Heart left ventricle (tissue), 16 donors: Measurements from ENCODE around the gene CTSF. TPM values are rescaled to one million over a fixed set of nuclear protein-coding genes. Genes with fewer than 3 reads are reported as not detected.
"Not testable (repeated sequence)": the region's sequence is repeated elsewhere in the genome, so short reads cannot be mapped to it uniquely, and the experiment has no call there.

Experiments used
- ATAC-seq, 4 donors: fragments of 200-7000 bp; cut with Tn5 transposase; one replicate each; pipeline ENCODE4 v1.9.1; 2020 to 2022; ENCODE audit warnings: moderate library complexity in 4 of 4, mild to moderate bottlenecking in 3 of 4, moderate number of reproducible peaks in 1 of 4
- DNase-seq, 5 donors: peaks; one replicate each; pipeline ENCODE4 v3.0.0-alpha.2; 2020
- H3K27ac ChIP-seq, 12 donors: fragments of 200-600 bp; sonication (generic) in 4 of 12; one replicate each; pipeline versions ENCODE4 v1.5.0 to v1.8.0; 2016 to 2022; ENCODE audit warnings: mild to moderate bottlenecking in 2 of 12
- H3K27me3 ChIP-seq, 9 donors: fragments of 200-600 bp; sonication (generic) in 2 of 9; one replicate each; pipeline versions ENCODE4 v1.5.1 to v1.8.0; 2016 to 2022; ENCODE audit warnings: mild to moderate bottlenecking in 3 of 9
- H3K36me3 ChIP-seq, 9 donors: fragments of 200-600 bp; sonication (generic) in 2 of 9; one replicate each; pipeline versions ENCODE4 v1.5.0 to v1.8.0; 2018 to 2022; ENCODE audit warnings: mild to moderate bottlenecking in 2 of 9
- H3K4me1 ChIP-seq, 12 donors: fragments of 200-600 bp; sonication (generic) in 4 of 12; one replicate each; pipeline versions ENCODE4 v1.5.0 to v1.8.0; 2016 to 2022; ENCODE audit warnings: mild to moderate bottlenecking in 3 of 12
- H3K4me3 ChIP-seq, 12 donors: fragments of 200-600 bp; sonication (generic) in 4 of 12; one replicate each; pipeline versions ENCODE4 v1.5.0 to v1.8.0; 2017 to 2022; ENCODE audit warnings: mild to moderate bottlenecking in 9 of 12, moderate library complexity in 4 of 12
- H3K9me3 ChIP-seq, 12 donors: fragments of 200-600 bp; sonication (generic) in 4 of 12; one replicate each; pipeline versions ENCODE4 v1.5.0 to v1.8.0; 2016 to 2022; ENCODE audit warnings: mild to moderate bottlenecking in 1 of 12
- POLR2A ChIP-seq, 2 donors: fragments of 450-650 bp; IDR thresholded peaks; one replicate each; pipeline ENCODE4 v1.6.1; 2017; ENCODE audit warnings: antibody characterized with exemption in 2 of 2, mild to moderate bottlenecking in 2 of 2, moderate library complexity in 2 of 2
- WGBS, 4 donors: extraction: QIAGEN DNeasy Blood & Tissue Kit in 2 of 4; methylation state at CpG; one replicate each; pipeline versions ENCODE4 v1.1.5 to v1.1.7; 2013 to 2018; 5-methylcytosine and 5-hydroxymethylcytosine counted together
- intact Hi-C, 10 donors: fragments of 100-400 bp; cut with DNase I; formaldehyde crosslinking; loops; one replicate each; pipeline versions ENCODE4 v1.11.1 to v1.14.2; 2022
- polyA plus RNA-seq, 2 donors: library from polyadenylated mRNA; stranded (reverse); fragments of 200-250 nt; gene quantifications; one replicate each; pipeline ENCODE4 v1.2.3, GENCODE V29; 2013
- total RNA-seq, 9 donors: library from RNA; depleted of rRNA in 2 of 9; stranded (reverse); fragments of >200 nt in 2 of 9; fragmentation: NEBNext Ultra II Directional in 3 of 9; extraction: Animal tissue kit (Norgen Biotek cat#: 25700) in 3 of 9; gene quantifications; one replicate each; pipeline versions ENCODE4 v1.1.0 to v1.2.4, GENCODE V29; 2016 to 2023
- TF ChIP-seq, protein P1 (sequence below), 12 donors: fragments of 200-600 bp; sonication (generic) in 4 of 12; IDR thresholded peaks; one replicate each; pipeline versions ENCODE4 v1.5.0 to v1.8.0; 2018 to 2022; ENCODE audit warnings: antibody characterized with exemption in 12 of 12, mild to moderate bottlenecking in 5 of 12
- donor health status: ischemic (EF 13 %, LVEDD 7.1; RV severe dilation, severe dysfunction).
- donor health status: healthy with polysubstance abuse.
- donor health status: DM: no; HTN: yes; CAD: no.
- donor health status: DM: no; HTN: no; CAD: no.
- donor health status: ischemic (EF 25% LVEDD 6.9; RV normal size, moderate dysfunction).
- donor health status: ischemic (EF 25% LVEDD 5.7; RV mildly dilated, moderate dysfunction).
- donor health status: healthy.
- donor health status: DM: yes; HTN: yes; CAD: no.
- donor health status: ischemic (EF 35%, LVEDD 5.7; RV mildly dilated, moderate dysfunction).
- donor health status: nonischemic (EF 11% LVEDD 7.7; RV severe dilation, severe dysfunction).
- donor health status: DM: yes; HTN: yes; CAD: no.
- donor health status: PGD.
- donor health status: ischemic (EF 29% LVEDD 5.4; RV normal size, mild dysfunction).
- donor health status: nonischemic (EF 23%, LVEDD 6.1; RV moderate dilation, normal function).

Gene CTSF
- total and polyA plus RNA-seq, 11 donors, result 17.7 to 76.4 (median 50.7) TPM

GRCh38 chr11:66541892-66542291 lies 26.5 kb downstream of the CTSF start:
- Histone ChIP-seq H3K4me1 (peaks cover 2 to 40% (median 22%) of the 10 kb centered on the region in 12 donors), H3K27ac (no peak overlapping the region), H3K4me3 (no peak overlapping the region), H3K27me3 (no peaks in the 10 kb centered on the region), H3K9me3 (no peaks in the 10 kb centered on the region), H3K36me3 (peaks cover 0 to 47% (median 36%) of the 10 kb centered on the region in 9 donors)
- DNase-seq, result no peak
- WGBS, 4 donors, result 80 to 91% (median 87%) methylated on average over 4 of the region's 4 CpGs
- TF ChIP-seq, protein P1, sequence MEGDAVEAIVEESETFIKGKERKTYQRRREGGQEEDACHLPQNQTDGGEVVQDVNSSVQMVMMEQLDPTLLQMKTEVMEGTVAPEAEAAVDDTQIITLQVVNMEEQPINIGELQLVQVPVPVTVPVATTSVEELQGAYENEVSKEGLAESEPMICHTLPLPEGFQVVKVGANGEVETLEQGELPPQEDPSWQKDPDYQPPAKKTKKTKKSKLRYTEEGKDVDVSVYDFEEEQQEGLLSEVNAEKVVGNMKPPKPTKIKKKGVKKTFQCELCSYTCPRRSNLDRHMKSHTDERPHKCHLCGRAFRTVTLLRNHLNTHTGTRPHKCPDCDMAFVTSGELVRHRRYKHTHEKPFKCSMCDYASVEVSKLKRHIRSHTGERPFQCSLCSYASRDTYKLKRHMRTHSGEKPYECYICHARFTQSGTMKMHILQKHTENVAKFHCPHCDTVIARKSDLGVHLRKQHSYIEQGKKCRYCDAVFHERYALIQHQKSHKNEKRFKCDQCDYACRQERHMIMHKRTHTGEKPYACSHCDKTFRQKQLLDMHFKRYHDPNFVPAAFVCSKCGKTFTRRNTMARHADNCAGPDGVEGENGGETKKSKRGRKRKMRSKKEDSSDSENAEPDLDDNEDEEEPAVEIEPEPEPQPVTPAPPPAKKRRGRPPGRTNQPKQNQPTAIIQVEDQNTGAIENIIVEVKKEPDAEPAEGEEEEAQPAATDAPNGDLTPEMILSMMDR (IDR thresholded peaks at IDR 0.05), result no peak
- no peak for TF ChIP-seq POLR2A (IDR thresholded peaks at IDR 0.05)
- intact Hi-C loops, result no loop called here
- no peak for ATAC-seq

GRCh38 chr11:66540598-66540997 lies 27.8 kb downstream of the CTSF start:
- intact Hi-C loops, H3K4me3 ChIP-seq, DNase-seq, H3K9me3 ChIP-seq, H3K27me3 ChIP-seq, ATAC-seq, H3K27ac ChIP-seq: not testable (repeated sequence)
- peaks cover 0 to 56% (median 42%) of the 10 kb centered on the region in 9 donors for H3K36me3 ChIP-seq
- WGBS, 4 donors, result 78 to 86% (median 83%) methylated on average over 8 of the region's 8 CpGs
- H3K4me1 ChIP-seq, result peaks cover 0 to 33% (median 14%) of the 10 kb centered on the region in 12 donors

GRCh38 chr11:66539870-66540213 lies 28.6 kb downstream of the CTSF start:
- Histone ChIP-seq H3K4me1 (peaks cover 0 to 26% (median 7%) of the 10 kb centered on the region in 12 donors), H3K36me3 (peaks cover 0 to 64% (median 42%) of the 10 kb centered on the region in 9 donors), H3K27me3 (no peaks in the 10 kb centered on the region), H3K4me3 (no peak overlapping the region), H3K9me3 (no peaks in the 10 kb centered on the region), H3K27ac (no peak overlapping the region)
- WGBS, 4 donors, result 91 to 97% (median 95%) methylated on average over 10 of the region's 10 CpGs
- TF ChIP-seq POLR2A (IDR thresholded peaks at IDR 0.05), result no peak
- TF ChIP-seq, protein P1 (IDR thresholded peaks at IDR 0.05), result no peak
- DNase-seq, result no peak
- intact Hi-C loops, result no loop called here
- no peak for ATAC-seq

DNA sequence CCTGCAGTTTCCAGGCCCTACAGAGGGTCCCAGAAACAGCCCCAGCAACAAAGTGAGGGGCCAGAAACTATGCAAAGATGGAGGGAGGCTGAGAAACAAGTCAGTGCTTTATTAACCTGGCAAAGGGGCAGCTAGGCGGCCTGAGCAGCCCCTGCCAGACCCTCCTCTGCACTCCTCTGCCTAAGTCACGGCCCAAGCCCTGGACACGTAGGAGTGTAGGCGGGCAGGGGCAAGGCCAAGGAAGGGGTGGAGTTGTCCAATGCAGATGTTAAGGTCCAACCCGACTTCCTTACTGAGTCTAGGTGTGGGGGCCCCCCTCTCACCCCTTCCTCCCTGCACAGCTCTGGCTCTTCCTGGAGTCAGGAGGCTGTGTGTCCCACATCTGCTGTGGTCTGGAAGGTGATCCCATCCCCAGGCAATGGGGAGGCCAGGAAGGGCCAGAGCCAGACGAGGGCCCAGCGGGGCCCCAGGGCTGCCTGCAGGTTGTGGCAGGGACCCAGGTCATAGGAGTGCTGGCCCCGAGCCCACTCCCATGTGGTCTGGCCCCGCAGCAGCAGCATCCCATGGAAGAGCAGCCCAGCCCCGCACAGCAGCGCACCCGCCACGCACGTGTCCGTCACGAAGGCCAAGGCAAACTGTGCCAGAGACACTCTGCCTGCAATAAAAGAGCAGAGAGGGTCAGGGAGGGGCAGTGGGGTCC lies 29.1 kb downstream of the CTSF start:
- DNase-seq (no peak), ATAC-seq (peak in 2 of 4 donors; percentile 5 to 14)
- Histone ChIP-seq H3K4me1 (peaks cover 0 to 21% (median 6%) of the 10 kb centered on the region in 12 donors), H3K27ac (no peak overlapping the region), H3K27me3 (no peaks in the 10 kb centered on the region), H3K9me3 (no peaks in the 10 kb centered on the region), H3K36me3 (peaks cover 0 to 69% (median 46%) of the 10 kb centered on the region in 9 donors), H3K4me3 (no peak overlapping the region)
- TF ChIP-seq, protein P1 (IDR thresholded peaks at IDR 0.05), result no peak
- TF ChIP-seq POLR2A (IDR thresholded peaks at IDR 0.05), result no peak
- WGBS, 4 donors, result 85 to 91% (median 87%) methylated on average over 12 to 16 of the region's 16 CpGs
- intact Hi-C loops, result no loop called here

GRCh38 chr11:66532784-66533183 lies 35.6 kb downstream of the CTSF start:
- Histone ChIP-seq H3K4me3 (no peak overlapping the region), H3K27ac (no peak overlapping the region), H3K4me1 (no peaks in the 10 kb centered on the region), H3K27me3 (no peaks in the 10 kb centered on the region), H3K9me3 (no peaks in the 10 kb centered on the region), H3K36me3 (peaks cover 0 to 68% (median 29%) of the 10 kb centered on the region in 9 donors)
- TF ChIP-seq POLR2A (IDR thresholded peaks at IDR 0.05), result no peak
- TF ChIP-seq, protein P1 (IDR thresholded peaks at IDR 0.05), result no peak
- ATAC-seq, result no peak
- WGBS, 4 donors, result 80 to 89% (median 82%) methylated on average over 6 of the region's 6 CpGs
- no peak for DNase-seq
- intact Hi-C loops, result no loop called here
